IMR-90 (cell line): ENCODE data around the gene KRT10. TPM values are rescaled to one million over a fixed set of nuclear protein-coding genes. Genes with fewer than 3 reads are reported as not detected.

Source experiments
- ATAC-seq: fragments of 200-7000 bp; cut with Tn5 transposase; 2 replicates; pipeline ENCODE4 v1.9.1; 2020; ENCODE audit warnings: low read depth, mild to moderate bottlenecking, moderate library complexity
- BruUV-seq: library from RNA; stranded (reverse); fragments of 400-500 nt; replicated peaks from 2 replicates; lab custom pipeline; 2021; lab: Mats Ljungman, UMichigan
- CTCF ChIA-PET: fragments of 300-600 bp; formaldehyde crosslinking; extraction: SDS; loops from one replicate; lab custom pipeline; 2021; ENCODE audit warnings: antibody characterized with exemption; lab: Yijun Ruan, JAX
- POLR2A ChIA-PET: fragments of 300-600 bp; sonication (Branson Sonifier 250); formaldehyde crosslinking; loops from one replicate; lab custom pipeline; 2022; ENCODE audit warnings: antibody characterized with exemption; ENCODE audit not compliant: unreplicated experiment; lab: Charles Lee
- DNase-seq: peaks from one replicate; pipeline ENCODE4 v3.0.0; 2013
- H2AFZ ChIP-seq: replicated peaks from 2 replicates; pipeline ENCODE3; 2013; ENCODE audit warnings: low read length, mild to moderate bottlenecking; ENCODE audit not compliant: poor library complexity
- H2AK5ac ChIP-seq: 2 replicates; pipeline ENCODE4 v1.6.1; 2013; ENCODE audit warnings: low read depth, low read length, inconsistent platforms
- H2AK9ac ChIP-seq: replicated peaks from 2 replicates; pipeline ENCODE3; 2013; ENCODE audit warnings: mild to moderate bottlenecking, low read depth, low read length, moderate library complexity; ENCODE audit not compliant: poor library complexity
- H2BK120ac ChIP-seq: 2 replicates; pipeline ENCODE4 v1.6.1; 2013; ENCODE audit warnings: low read depth, low read length, inconsistent platforms
- H2BK15ac ChIP-seq: 3 replicates; pipeline ENCODE4 v1.6.1; 2013; ENCODE audit warnings: low read depth, low read length, inconsistent platforms
- H2BK20ac ChIP-seq: 2 replicates; pipeline ENCODE4 v1.6.1; 2013; ENCODE audit warnings: low read depth, mild to moderate bottlenecking, inconsistent platforms, low read length, moderate library complexity
- H2BK5ac ChIP-seq: 2 replicates; pipeline ENCODE4 v1.6.1; 2013; ENCODE audit warnings: mild to moderate bottlenecking, low read depth, low read length, inconsistent platforms; ENCODE audit not compliant: poor library complexity, severe bottlenecking
- H3K14ac ChIP-seq: replicated peaks from 2 replicates; pipeline ENCODE4 v1.6.1; 2013; ENCODE audit warnings: low read depth, low read length, inconsistent platforms
- H3K18ac ChIP-seq: 2 replicates; pipeline ENCODE4 v1.6.1; 2013; ENCODE audit warnings: low read depth, low read length, control low read depth
- H3K23ac ChIP-seq: 2 replicates; pipeline ENCODE4 v1.6.1; 2013; ENCODE audit warnings: low read depth, low read length, inconsistent platforms
- H3K27ac ChIP-seq: 2 replicates; pipeline ENCODE4 v1.5.1; 2013; ENCODE audit warnings: mild to moderate bottlenecking, control low read depth, low read length; ENCODE audit not compliant: insufficient read depth
- H3K27me3 ChIP-seq: 2 replicates; pipeline ENCODE4 v1.6.1; 2013; ENCODE audit warnings: low read length; ENCODE audit not compliant: control insufficient read depth, insufficient read depth
- H3K36me3 ChIP-seq: 2 replicates; pipeline ENCODE4 v1.6.1; 2013; ENCODE audit warnings: low read length, mixed read lengths; ENCODE audit not compliant: control insufficient read depth, insufficient read depth
- H3K4ac ChIP-seq: 2 replicates; pipeline ENCODE4 v1.6.1; 2013; ENCODE audit warnings: low read depth, low read length, inconsistent platforms
- H3K4me1 ChIP-seq: 2 replicates; pipeline ENCODE4 v1.6.1; 2013; ENCODE audit warnings: low read length, mixed read lengths; ENCODE audit not compliant: control insufficient read depth, insufficient read depth
- H3K4me2 ChIP-seq: 2 replicates; pipeline ENCODE4 v1.6.1; 2013; ENCODE audit warnings: low read depth, mild to moderate bottlenecking, control low read depth, low read length, moderate library complexity
- H3K4me3 ChIP-seq: 2 replicates; pipeline ENCODE4 v1.5.1; 2013; ENCODE audit warnings: low read depth, mild to moderate bottlenecking, control low read depth, low read length, moderate library complexity; ENCODE audit not compliant: insufficient read depth
- H3K56ac ChIP-seq: 2 replicates; pipeline ENCODE4 v1.6.1; 2013; ENCODE audit warnings: low read length, inconsistent platforms; ENCODE audit not compliant: insufficient read depth; ENCODE audit errors: extremely low read depth
- H3K79me1 ChIP-seq, 2 experiments: 2 replicates each; pipeline ENCODE4 v1.6.1; 2013; ENCODE audit warnings: low read length in 2 of 2, inconsistent platforms in 1 of 2, low read depth in 1 of 2
- H3K9ac ChIP-seq: 2 replicates; pipeline ENCODE4 v1.6.1; 2013; ENCODE audit warnings: low read depth, low read length, control low read depth
- H3K9me1 ChIP-seq: 2 replicates; pipeline ENCODE4 v1.6.1; 2013; ENCODE audit warnings: low read length, inconsistent platforms; ENCODE audit not compliant: insufficient read depth
- H3K9me3 ChIP-seq: 2 replicates; pipeline ENCODE4 v1.6.1; 2013; ENCODE audit warnings: low read length; ENCODE audit not compliant: control insufficient read depth, insufficient read depth
- H4K20me1 ChIP-seq: 2 replicates; pipeline ENCODE4 v1.6.1; 2013; ENCODE audit warnings: low read length, inconsistent platforms; ENCODE audit not compliant: insufficient read depth
- H4K5ac ChIP-seq: 2 replicates; pipeline ENCODE4 v1.6.1; 2013; ENCODE audit warnings: mild to moderate bottlenecking, low read depth, low read length, control low read depth
- H4K8ac ChIP-seq, 2 experiments: 2 replicates each; pipeline ENCODE4 v1.6.1; 2013; ENCODE audit warnings: low read depth in 2 of 2, low read length in 2 of 2, control low read depth in 1 of 2, inconsistent platforms in 1 of 2
- H4K91ac ChIP-seq: 2 replicates; pipeline ENCODE4 v1.6.1; 2013; ENCODE audit warnings: low read depth, low read length, inconsistent platforms; ENCODE audit not compliant: insufficient read depth
- CEBPB ChIP-seq: IDR thresholded peaks from 2 replicates; pipeline ENCODE4 v1.6.1; 2012; ENCODE audit warnings: low read depth, low read length, improper control_type of control experiment
- FOS ChIP-seq: fragments of 150-350 bp; IDR thresholded peaks from 2 replicates; pipeline ENCODE4 v1.6.1; 2016; ENCODE audit warnings: low read depth, low read length
- MXI1 ChIP-seq: IDR thresholded peaks from 2 replicates; pipeline ENCODE4 v1.6.1; 2012; ENCODE audit warnings: low read depth, mild to moderate bottlenecking, low read length, moderate library complexity, borderline replicate concordance
- NFE2L2 ChIP-seq: fragments of 150-350 bp; IDR thresholded peaks from 2 replicates; pipeline ENCODE4 v1.6.1; 2016; ENCODE audit warnings: low read depth, mild to moderate bottlenecking, low read length
- POLR2A ChIP-seq: IDR thresholded peaks from 2 replicates; pipeline ENCODE4 v1.6.1; 2012; ENCODE audit warnings: mild to moderate bottlenecking, low read depth, low read length
- RAD21 ChIP-seq: IDR thresholded peaks from 2 replicates; pipeline ENCODE4 v1.6.1; 2012; ENCODE audit warnings: low read length, improper control_type of control experiment
- WGBS, 2 experiments: methylation state at CpG; one replicate each; pipeline versions ENCODE4 v1.1.5 to v1.1.7; 2013; ENCODE audit warnings: missing lambda C conversion rate in 2 of 2; ENCODE audit not compliant: insufficient read length in 1 of 2; ENCODE audit errors: extremely low coverage in 2 of 2; 5-methylcytosine and 5-hydroxymethylcytosine counted together
- dilution Hi-C: fragments of 300-500 bp; cut with HindIII; formaldehyde crosslinking; loops from one replicate; pipeline ENCODE4 v1.14.3; 2018; ENCODE audit warnings: low sequenced_read_pairs; ENCODE audit not compliant: unreplicated experiment
- in situ Hi-C: fragments of 300-500 bp; cut with MboI; formaldehyde crosslinking; loops from 3 replicates; pipeline ENCODE4 v1.14.3; 2019; ENCODE audit warnings: low sequenced_read_pairs, inconsistent platforms, mixed read lengths
- intact Hi-C: fragments of 100-400 bp; cut with micrococcal nuclease; formaldehyde crosslinking; loops from 2 replicates; pipeline ENCODE4 v1.10.0; 2022
- polyA plus RNA-seq, 3 experiments: library from polyadenylated mRNA; depleted of rRNA; stranded (reverse); fragments of >200 nt; gene quantifications; 2 replicates each; pipeline ENCODE4 v1.2.3, GENCODE V29; 2012; ENCODE audit warnings: low replicate concordance in 1 of 3
- total RNA-seq: library from RNA; depleted of rRNA; stranded (reverse); fragments of >200 nt; gene quantifications from 2 replicates; pipeline ENCODE4 v1.2.3, GENCODE V29; 2012

The KRT10 gene
- total and polyA plus RNA-seq, 2 of the 4 experiments (the other 2 are of a cell fraction), result 0.18 to 18.3 TPM

GRCh38 chr17:40801157-40801556 is 21.3 kb downstream of the KRT10 start:
- no peak overlapping the region for H4K8ac ChIP-seq
- dilution Hi-C loops, result no loop called here
- in situ Hi-C loops, result loop anchor here (5.0 to 10.0 kb wide), 3 partner anchors 104 to 861 kb away; no protein-coding TSS in a partner anchor

More at GRCh38 chr17:40801157-40801556, 21.3 kb downstream of the KRT10 start:
- H3K36me3 ChIP-seq, result no peaks in the 10 kb centered on the region
- H3K23ac ChIP-seq, result no peak overlapping the region
- no peak overlapping the region for H2AK9ac ChIP-seq
- no peaks in the 10 kb centered on the region for H3K4me1 ChIP-seq
- no peak for ATAC-seq
- no peak for DNase-seq
- H2BK15ac ChIP-seq, result no peak overlapping the region
- no peak overlapping the region for H2AFZ ChIP-seq
- no peak overlapping the region for H4K91ac ChIP-seq
- CTCF ChIA-PET, result no interaction called here
- H3K27ac ChIP-seq, result no peak overlapping the region
- no peak overlapping the region for H2AK5ac ChIP-seq
- H3K4me3 ChIP-seq, result no peak overlapping the region
- no peak overlapping the region for H3K9ac ChIP-seq
- no peak for TF ChIP-seq NFE2L2
- no peak for TF ChIP-seq RAD21
- TF ChIP-seq FOS, result no peak
- TF ChIP-seq POLR2A, result no peak
- TF ChIP-seq MXI1, result no peak
- no peak for TF ChIP-seq CEBPB
- no peaks in the 10 kb centered on the region for H3K79me1 ChIP-seq
- no peak overlapping the region for H3K14ac ChIP-seq
- H3K4me2 ChIP-seq, result no peak overlapping the region
- H2BK120ac ChIP-seq, result no peak overlapping the region
- POLR2A ChIA-PET, result no interaction called here
- H2BK20ac ChIP-seq, result no peak overlapping the region
- H3K18ac ChIP-seq, result no peak overlapping the region
- no peak overlapping the region for H4K5ac ChIP-seq
- peaks cover 38% of the 10 kb centered on the region for H3K27me3 ChIP-seq
- no TSS peak for BruUV-seq
- H3K4ac ChIP-seq, result no peak overlapping the region
- H3K9me1 ChIP-seq, result no peaks in the 10 kb centered on the region
- no peak overlapping the region for H3K56ac ChIP-seq
- no peaks in the 10 kb centered on the region for H4K20me1 ChIP-seq
- 70% methylated on average over 1 of the region's 2 CpGs; no CpG with 5 or more reads in 1 of the 2 experiments for WGBS, 2 experiments
- no peaks in the 10 kb centered on the region for H3K9me3 ChIP-seq
- H2BK5ac ChIP-seq, result no peak overlapping the region
- intact Hi-C loops, result loop anchor here (5.0 kb wide), 1 partner anchor 846 kb away; no protein-coding TSS in a partner anchor
